DMS153 (cell line): ENCODE measurements around the gene KCNH1.

ENCODE experiments used
- DNase-seq: peaks from one replicate; lab custom pipeline; 2025; lab: John Stamatoyannopoulos, UW

Gene KCNH1

DNA sequence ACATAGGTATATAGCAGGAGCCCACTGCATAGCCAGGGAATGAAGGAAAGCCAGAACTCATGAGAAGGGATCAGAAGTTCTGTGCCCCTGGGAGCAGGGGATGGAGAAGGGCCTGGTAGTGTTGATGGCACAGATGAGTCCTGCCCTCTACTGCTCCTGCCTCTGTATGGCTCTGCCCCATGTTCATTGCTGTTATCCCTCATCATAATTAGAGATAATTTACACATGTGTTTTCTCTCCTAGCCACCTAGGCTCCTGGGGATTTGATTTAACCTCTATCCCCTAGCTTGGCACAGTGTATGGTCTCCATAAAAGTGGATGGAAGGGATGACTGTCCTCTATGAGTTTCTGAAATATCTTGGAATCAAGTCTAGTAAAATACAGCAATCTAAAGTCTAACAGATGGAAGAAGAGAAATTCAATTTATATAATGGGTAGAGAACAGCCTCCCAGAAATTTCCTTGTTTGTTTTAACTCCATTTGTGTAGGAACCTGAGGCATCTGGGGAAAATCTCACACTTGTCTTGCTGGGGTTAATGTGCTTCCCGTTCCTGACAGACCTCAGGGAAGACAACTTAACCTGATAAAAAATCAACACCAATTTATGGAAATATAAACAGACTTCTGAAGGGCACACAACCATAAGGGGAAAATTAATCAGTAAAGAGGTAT is 411.4 kb downstream of the KCNH1 start:
- DNase-seq: peak; percentile 17

GRCh38 chr1:210715072-210715471 is 418.9 kb downstream of the KCNH1 start:
- DNase-seq: no peak

GRCh38 chr1:210711825-210712612 is 421.9 kb downstream of the KCNH1 start:
- no peak for DNase-seq

DNA sequence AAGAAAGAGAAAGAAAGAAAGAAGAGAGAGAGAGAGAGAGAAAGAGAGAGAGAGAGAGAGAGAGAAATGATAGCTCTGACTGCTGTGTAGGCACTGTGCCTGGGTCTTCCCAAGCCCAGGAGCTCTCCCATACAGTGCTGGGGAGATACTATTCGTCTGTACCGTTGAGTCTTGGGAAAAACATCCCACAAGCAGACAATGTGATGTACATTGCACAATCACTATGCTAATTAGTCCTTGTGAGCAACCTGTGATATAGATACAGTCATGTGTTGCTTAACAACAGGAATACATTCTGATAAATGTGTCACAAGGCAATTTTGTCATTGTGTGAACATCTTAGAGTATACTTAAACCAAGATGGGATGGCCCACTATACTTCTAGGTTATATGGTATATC is 424.2 kb downstream of the KCNH1 start:
- DNase-seq: no peak

- no peak for DNase-seq
Measured at GRCh38 chr1:210707300-210708240, 426.4 kb downstream of the KCNH1 start.

- no peak for DNase-seq
Measured at GRCh38 chr1:210706246-210706645, 427.7 kb downstream of the KCNH1 start.

GRCh38 chr1:210705086-210705485 is 428.9 kb downstream of the KCNH1 start:
- DNase-seq: no peak

GRCh38 chr1:210703593-210703992 is 430.4 kb downstream of the KCNH1 start:
- DNase-seq: no peak

DNA sequence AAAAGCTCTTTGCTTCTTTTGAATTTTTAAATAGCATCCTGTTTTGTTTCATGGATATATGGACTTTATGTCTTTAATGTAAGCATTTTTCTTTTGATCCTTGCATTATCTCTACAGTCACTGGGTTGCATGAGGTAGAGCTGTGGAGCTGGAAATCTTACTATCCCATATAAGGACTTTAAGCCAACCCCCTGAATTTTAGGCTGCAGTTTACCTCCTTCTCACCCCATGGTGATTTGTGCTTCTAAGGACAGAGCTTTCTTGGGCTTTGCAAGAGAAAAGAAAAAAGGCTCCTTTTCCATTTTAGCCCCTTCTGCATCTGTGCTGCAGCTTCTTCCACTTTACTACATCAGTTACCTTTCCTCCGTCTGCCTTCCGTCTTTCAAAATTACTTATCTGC is 431.4 kb downstream of the KCNH1 start:
- DNase-seq: no peak

- DNase-seq: no peak
Measured at GRCh38 chr1:210700511-210700910, 433.4 kb downstream of the KCNH1 start.

GRCh38 chr1:210700083-210700482 is 433.9 kb downstream of the KCNH1 start:
- no peak for DNase-seq

DNA sequence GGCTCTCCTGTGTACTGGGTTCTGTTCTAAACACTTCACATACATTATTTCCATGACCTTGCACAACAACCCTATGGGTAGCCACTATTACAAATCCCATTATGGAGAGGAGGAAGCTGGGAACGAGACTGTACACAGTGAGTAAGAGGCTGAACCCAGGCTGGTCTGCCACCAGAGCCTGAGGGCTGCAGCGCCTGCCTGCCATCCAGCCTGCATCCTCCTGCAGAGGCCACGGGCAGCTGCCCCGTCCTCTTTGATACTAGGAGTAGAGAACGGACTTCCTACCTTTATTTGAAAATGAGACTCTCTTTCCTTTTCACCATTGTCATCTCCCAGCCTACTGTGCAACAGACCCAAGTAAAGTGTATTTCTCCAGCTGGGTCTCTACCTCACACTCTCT is 435.3 kb downstream of the KCNH1 start:
- DNase-seq: no peak

GRCh38 chr1:210697185-210697584 is 436.8 kb downstream of the KCNH1 start:
- DNase-seq: no peak

- DNase-seq: no peak
Measured at GRCh38 chr1:210696709-210697108, 437.2 kb downstream of the KCNH1 start.

GRCh38 chr1:210695026-210695425 is 438.9 kb downstream of the KCNH1 start:
- no peak for DNase-seq

GRCh38 chr1:210692796-210693195 is 441.2 kb downstream of the KCNH1 start:
- DNase-seq: no peak

DNA sequence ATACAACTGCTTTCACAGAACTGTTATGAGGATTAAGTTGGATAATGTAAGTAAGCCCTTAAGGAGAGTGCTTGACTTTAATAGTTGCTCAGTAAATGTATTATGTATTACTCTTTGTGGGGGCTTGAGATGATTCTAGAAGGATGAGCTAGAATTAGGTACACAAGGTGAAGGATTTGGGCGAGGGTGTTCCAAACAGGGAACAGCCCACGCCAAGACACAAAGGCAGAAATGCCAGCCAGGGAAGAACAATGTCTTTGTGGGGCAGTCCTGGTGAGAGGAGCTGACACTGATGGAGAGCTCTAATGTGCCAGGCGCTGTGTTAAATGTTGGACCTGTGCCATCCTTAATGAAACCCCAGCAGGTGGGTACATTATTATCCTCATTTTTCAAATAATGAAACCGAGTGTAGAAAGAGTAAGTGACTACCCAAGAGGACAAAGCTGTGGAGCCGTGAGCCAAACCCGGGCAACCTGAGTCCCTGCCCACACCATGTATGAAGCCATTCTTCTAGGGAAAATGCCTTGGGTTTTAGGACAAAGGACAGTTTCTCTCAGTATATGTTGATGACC is 442.8 kb downstream of the KCNH1 start:
- no peak for DNase-seq

DNA sequence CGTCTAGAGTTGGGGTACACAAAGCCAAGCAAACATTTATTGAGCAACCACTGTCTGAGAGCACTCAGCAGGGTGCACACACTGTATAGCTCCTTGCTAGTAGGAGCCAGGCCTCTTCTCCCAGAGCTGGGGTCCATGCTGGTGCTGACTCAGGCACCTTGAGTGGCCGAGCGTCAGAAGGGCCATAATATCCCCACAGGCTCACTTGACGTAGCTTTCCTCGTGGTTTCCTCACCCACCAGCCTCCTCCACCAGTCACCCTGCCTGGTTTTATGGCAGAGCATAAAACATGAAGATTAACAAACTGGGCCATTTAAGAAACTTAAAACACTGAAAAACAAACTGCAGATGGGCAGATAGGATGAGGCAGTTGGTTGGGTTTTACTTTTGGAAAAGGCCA is 443.7 kb downstream of the KCNH1 start:
- DNase-seq: no peak

DNA sequence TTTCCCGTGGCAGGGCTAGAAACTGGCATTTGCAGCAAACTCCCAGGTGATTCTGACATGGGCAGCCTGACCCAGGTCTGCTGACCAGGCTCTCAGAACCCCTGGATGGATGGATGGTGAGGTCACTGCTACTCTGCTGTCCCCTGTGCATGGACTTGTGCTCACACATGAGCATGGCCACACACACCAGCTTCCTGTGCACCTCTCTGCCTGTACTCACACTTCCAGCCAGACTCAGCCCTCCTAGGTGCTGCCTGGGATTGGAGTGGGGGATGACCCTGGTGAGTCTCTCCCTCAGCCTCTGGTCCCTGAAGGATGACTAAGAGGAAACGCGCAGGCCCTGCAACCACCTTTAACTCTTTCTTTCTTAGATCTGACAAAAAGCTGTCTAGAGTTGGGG is 444.1 kb downstream of the KCNH1 start:
- DNase-seq: no peak

- no peak for DNase-seq
Measured at GRCh38 chr1:210688512-210689234, 445.3 kb downstream of the KCNH1 start.

DNA sequence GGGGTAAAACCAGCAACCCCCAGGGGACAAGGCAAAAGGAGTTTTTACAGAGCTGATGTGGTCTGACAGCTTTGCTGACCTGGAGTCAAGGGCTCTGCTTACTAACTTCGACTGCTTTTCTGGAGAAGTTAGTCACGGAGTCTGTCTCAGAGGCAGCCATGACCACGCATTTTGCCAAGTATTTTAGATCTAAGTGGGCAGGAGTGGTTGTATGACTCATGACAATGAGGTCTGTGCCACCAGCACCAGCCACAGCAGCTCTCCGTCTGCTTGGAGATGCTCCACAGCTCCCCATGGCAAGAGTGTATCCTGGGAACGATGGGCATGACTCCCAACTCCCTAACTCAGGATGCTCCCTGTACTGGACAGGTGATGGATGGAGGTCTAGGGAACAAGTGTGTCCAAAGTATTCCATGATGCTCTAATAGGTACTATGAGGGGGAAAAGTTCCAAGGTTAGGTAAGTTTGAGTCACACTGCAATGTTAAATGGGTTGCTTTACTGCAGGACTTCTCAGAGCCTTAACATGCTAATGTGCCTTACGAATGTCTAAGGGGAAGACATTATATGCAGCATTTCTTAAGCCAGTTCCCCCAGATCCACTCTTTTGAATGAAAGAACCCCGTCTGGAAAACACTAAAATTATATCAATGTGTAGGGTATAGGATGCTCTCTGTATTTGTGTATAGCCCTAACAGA is 446.2 kb downstream of the KCNH1 start:
- no peak for DNase-seq
